Colonic mucosa (tissue), 4 donors: ENCODE measurements around the gene SLC9A9. TPM values are rescaled to one million over a fixed set of nuclear protein-coding genes. Genes with fewer than 3 reads are reported as not detected.

ENCODE experiments used
- DNase-seq: peaks from one replicate; pipeline ENCODE4 v3.0.0-alpha.2; 2020
- H3K27ac ChIP-seq: fragments of 200-600 bp; one replicate; pipeline ENCODE4 v1.8.0; 2021
- H3K27me3 ChIP-seq: fragments of 200-600 bp; one replicate; pipeline ENCODE4 v1.8.0; 2021
- H3K36me3 ChIP-seq: fragments of 200-600 bp; one replicate; pipeline ENCODE4 v1.8.0; 2021
- H3K4me1 ChIP-seq: fragments of 200-600 bp; one replicate; pipeline ENCODE4 v1.8.0; 2021; ENCODE audit warnings: mild to moderate bottlenecking
- H3K4me3 ChIP-seq: fragments of 200-600 bp; one replicate; pipeline ENCODE4 v1.8.0; 2021
- H3K9ac ChIP-seq, 2 donors: one replicate each; pipeline ENCODE4 v1.7.0; 2013; ENCODE audit warnings: control low read depth in 2 of 2, low read depth in 2 of 2, low read length in 2 of 2
- H3K9me3 ChIP-seq: fragments of 200-600 bp; one replicate; pipeline ENCODE4 v1.8.0; 2021
- intact Hi-C: fragments of 100-400 bp; cut with DNase I; formaldehyde crosslinking; loops from one replicate; pipeline ENCODE4 v1.14.1; 2022
- total RNA-seq, 2 donors: library from RNA; stranded (reverse); fragmentation: NEBNext Ultra II Directional in 1 of 2; extraction: Animal tissue kit (Norgen Biotek cat#: 25700) in 1 of 2; gene quantifications; one replicate each; pipeline ENCODE4 v1.2.1, GENCODE V29; 2021
- TF ChIP-seq, protein P1 (sequence below): fragments of 200-600 bp; IDR thresholded peaks from one replicate; pipeline ENCODE4 v1.8.0; 2022; ENCODE audit warnings: antibody characterized with exemption, mild to moderate bottlenecking
- donor health status: healthy.
- donor health status: DM: no; HTN: no; CAD: no.
- donor health status: DM: no; HTN: no; CAD: no.

Gene SLC9A9
- total RNA-seq, 2 donors from 2014 or later = 2.5 to 6.5 TPM

DNA sequence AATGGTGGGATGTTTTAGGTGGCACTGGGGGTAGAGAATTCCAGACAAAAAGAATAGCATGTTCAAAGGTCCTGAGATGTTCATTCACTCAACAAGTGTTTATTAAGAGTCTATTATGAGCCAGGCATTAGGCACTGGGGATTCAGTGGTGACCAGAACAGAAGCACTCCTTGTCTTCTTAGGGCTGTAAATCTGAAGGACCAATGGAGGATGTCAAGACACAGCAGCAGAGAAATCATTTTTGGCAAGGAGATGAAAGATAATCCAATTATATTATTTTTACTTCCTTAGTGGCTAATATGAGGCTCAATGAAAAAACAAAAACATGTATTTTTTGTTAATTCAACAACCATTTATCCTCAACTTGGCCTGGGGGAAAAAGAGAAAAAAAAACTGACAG lies 218.5 kb downstream of the SLC9A9 start:
- no peaks in the 10 kb centered on the region for H3K9me3 ChIP-seq
- no peak overlapping the region for H3K27ac ChIP-seq
- H3K4me1 ChIP-seq = no peaks in the 10 kb centered on the region
- intact Hi-C loops = no loop called here
- H3K36me3 ChIP-seq = no peaks in the 10 kb centered on the region
- TF ChIP-seq, protein P1, sequence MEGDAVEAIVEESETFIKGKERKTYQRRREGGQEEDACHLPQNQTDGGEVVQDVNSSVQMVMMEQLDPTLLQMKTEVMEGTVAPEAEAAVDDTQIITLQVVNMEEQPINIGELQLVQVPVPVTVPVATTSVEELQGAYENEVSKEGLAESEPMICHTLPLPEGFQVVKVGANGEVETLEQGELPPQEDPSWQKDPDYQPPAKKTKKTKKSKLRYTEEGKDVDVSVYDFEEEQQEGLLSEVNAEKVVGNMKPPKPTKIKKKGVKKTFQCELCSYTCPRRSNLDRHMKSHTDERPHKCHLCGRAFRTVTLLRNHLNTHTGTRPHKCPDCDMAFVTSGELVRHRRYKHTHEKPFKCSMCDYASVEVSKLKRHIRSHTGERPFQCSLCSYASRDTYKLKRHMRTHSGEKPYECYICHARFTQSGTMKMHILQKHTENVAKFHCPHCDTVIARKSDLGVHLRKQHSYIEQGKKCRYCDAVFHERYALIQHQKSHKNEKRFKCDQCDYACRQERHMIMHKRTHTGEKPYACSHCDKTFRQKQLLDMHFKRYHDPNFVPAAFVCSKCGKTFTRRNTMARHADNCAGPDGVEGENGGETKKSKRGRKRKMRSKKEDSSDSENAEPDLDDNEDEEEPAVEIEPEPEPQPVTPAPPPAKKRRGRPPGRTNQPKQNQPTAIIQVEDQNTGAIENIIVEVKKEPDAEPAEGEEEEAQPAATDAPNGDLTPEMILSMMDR = no peak
- no peaks in the 10 kb centered on the region for H3K27me3 ChIP-seq
- H3K4me3 ChIP-seq = no peak overlapping the region
- no peak for DNase-seq
- no peak overlapping the region for H3K9ac ChIP-seq

DNA sequence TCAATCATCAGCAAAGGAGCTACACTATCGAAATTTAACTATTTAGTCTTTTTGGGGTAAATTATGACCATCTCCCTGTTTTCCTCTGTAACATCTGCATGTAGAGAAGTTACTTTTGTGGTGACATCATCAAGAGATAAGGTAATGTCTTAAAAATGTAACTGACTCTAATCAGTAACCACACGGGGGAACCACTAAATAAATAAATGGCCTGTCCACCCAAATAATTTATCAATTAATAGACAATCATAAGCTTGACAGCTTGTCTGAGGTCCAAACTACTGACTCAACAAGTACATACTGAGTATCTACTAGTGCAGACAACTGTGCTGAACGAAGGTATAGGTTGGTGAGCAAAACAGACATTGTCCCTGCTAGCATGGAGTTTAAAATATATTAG lies 219.3 kb downstream of the SLC9A9 start:
- Histone ChIP-seq H3K36me3 (no peaks in the 10 kb centered on the region), H3K9ac (no peak overlapping the region), H3K27ac (no peak overlapping the region), H3K4me1 (no peaks in the 10 kb centered on the region), H3K4me3 (no peak overlapping the region), H3K27me3 (no peaks in the 10 kb centered on the region), H3K9me3 (no peaks in the 10 kb centered on the region)
- TF ChIP-seq, protein P1 = no peak
- intact Hi-C loops = no loop called here
- DNase-seq = no peak

DNA sequence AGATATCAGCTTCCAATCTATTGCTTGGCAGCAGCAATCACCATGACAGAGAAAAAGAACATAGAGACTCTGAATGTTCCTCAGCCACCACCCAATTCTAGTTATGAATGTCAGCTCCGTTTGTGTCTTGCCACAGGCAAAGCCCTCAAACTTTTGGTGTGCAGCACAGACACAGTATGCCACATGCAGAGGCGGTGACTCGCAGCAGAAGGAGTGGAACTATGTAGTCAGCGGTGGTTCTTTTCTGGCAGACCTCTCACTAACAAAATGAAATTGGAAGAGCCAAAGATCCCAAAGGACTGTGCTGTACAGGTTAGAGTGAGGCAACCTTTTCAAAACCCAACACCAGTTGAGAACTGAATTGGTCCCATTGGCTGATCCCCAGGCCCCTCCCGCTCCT lies 220.9 kb downstream of the SLC9A9 start:
- intact Hi-C loops = no loop called here
- no peak overlapping the region for H3K9ac ChIP-seq
- H3K4me3 ChIP-seq = no peak overlapping the region
- H3K27ac ChIP-seq = no peak overlapping the region
- H3K27me3 ChIP-seq = no peaks in the 10 kb centered on the region
- no peaks in the 10 kb centered on the region for H3K4me1 ChIP-seq
- DNase-seq = no peak
- no peaks in the 10 kb centered on the region for H3K9me3 ChIP-seq
- TF ChIP-seq, protein P1 = no peak
- H3K36me3 ChIP-seq = no peaks in the 10 kb centered on the region

DNA sequence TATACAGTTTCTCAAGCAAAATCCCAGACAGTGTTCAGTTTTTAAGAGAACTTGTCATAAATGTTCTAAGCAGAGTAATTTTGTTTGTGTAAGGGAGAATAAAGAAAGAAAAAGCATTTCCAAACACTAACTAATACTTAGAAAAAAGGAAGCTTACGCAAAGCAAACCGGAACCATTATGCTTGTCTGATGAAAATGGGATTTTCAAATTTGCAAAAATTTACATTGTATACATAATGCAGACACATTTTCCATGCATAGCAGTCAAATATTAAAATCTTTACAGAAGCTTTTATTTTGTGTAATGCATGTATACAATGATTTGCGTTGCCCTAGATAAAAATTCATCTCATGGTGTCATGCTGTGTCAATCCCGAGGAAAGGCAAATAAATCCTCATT lies 229.0 kb downstream of the SLC9A9 start:
- Histone ChIP-seq H3K36me3 (no peaks in the 10 kb centered on the region), H3K27ac (no peak overlapping the region), H3K4me3 (no peak overlapping the region), H3K4me1 (no peaks in the 10 kb centered on the region), H3K9me3 (no peaks in the 10 kb centered on the region), H3K27me3 (no peaks in the 10 kb centered on the region), H3K9ac (no peak overlapping the region)
- TF ChIP-seq, protein P1 = no peak
- intact Hi-C loops = no loop called here
- no peak for DNase-seq

DNA sequence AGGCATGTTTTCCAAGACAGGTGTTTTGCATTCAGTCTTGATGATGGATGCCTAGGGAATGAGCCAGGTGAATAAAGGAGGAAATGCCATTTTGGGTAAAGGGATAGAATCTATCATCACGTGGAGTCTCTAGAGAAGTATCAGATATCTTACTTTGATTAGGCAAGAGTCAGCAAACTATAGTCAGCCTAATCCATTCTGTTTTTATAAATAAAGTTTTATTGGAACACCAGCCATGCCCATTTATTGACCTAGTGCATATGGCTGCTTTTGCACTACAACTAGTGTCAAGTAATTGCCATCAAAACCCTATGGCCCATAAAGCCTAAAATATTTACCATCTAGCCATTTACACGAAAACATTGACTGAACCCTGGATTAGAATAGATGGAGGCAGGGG lies 231.2 kb downstream of the SLC9A9 start:
- Histone ChIP-seq H3K4me1 (no peaks in the 10 kb centered on the region), H3K36me3 (no peaks in the 10 kb centered on the region), H3K4me3 (no peak overlapping the region), H3K27ac (no peak overlapping the region), H3K9ac (no peak overlapping the region), H3K27me3 (no peaks in the 10 kb centered on the region), H3K9me3 (no peaks in the 10 kb centered on the region)
- intact Hi-C loops = no loop called here
- TF ChIP-seq, protein P1 = no peak
- no peak for DNase-seq

DNA sequence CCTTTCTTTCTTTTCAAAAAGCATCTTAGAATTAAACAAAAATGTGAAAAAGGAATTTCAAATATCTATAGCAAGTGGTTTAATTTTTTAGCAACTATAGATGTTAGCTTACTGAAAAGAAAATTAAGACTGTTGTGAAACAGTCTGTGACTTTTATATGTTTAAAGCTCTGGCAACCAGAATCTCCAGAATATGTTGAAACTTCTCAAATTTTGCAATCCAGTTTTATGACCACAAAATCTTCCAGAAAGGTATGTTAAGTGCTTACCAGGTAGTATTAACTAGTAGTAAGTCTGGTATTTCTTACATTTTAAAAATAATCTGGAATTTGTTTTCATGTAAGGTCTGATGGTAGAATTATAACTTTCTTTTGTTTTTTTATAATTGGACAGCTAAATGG lies 235.0 kb downstream of the SLC9A9 start:
- H3K27ac ChIP-seq = no peak overlapping the region
- no peak for DNase-seq
- no peaks in the 10 kb centered on the region for H3K27me3 ChIP-seq
- H3K9me3 ChIP-seq = no peaks in the 10 kb centered on the region
- intact Hi-C loops = no loop called here
- H3K4me1 ChIP-seq = no peaks in the 10 kb centered on the region
- no peak overlapping the region for H3K9ac ChIP-seq
- H3K36me3 ChIP-seq = no peaks in the 10 kb centered on the region
- no peak overlapping the region for H3K4me3 ChIP-seq
- TF ChIP-seq, protein P1 = no peak
